Nephron progenitor cell (in vitro differentiated cells): ENCODE data around the gene CHRNA4.
A peak's percentile ranks its signal among the peaks of the same experiment; 100 is the strongest.

Source experiments
- DNase-seq: peaks from one replicate; pipeline ENCODE4 v3.0.0; 2021
- H3K27ac Mint-ChIP-seq: 2 replicates; pipeline ENCODE4 v1.8.0; 2021; ENCODE audit warnings: mild to moderate bottlenecking, moderate library complexity, mixed read lengths
- H3K27me3 Mint-ChIP-seq: 2 replicates; pipeline ENCODE4 v1.8.0; 2021; ENCODE audit warnings: mild to moderate bottlenecking, low read depth, mixed read lengths; ENCODE audit not compliant: poor library complexity
- H3K36me3 Mint-ChIP-seq: 2 replicates; pipeline ENCODE4 v1.8.0; 2021; ENCODE audit warnings: low read depth, mixed read lengths
- H3K4me1 Mint-ChIP-seq: 2 replicates; pipeline ENCODE4 v1.8.0; 2021; ENCODE audit warnings: mixed read lengths
- H3K4me3 Mint-ChIP-seq: 2 replicates; pipeline ENCODE4 v1.8.0; 2021; ENCODE audit warnings: mild to moderate bottlenecking, moderate library complexity, mixed read lengths
- H3K9me3 Mint-ChIP-seq: 2 replicates; pipeline ENCODE4 v1.8.0; 2021; ENCODE audit warnings: mild to moderate bottlenecking, moderate library complexity, mixed read lengths
- CTCF ChIP-seq: fragments of 200-600 bp; sonication (generic); IDR thresholded peaks from 2 replicates; pipeline ENCODE4 v1.5.0; 2021; ENCODE audit warnings: antibody characterized with exemption

CHRNA4 gene

GRCh38 chr20:63330084-63330760 is 30.9 kb downstream of the CHRNA4 start:
- Mint-ChIP-seq H3K9me3 (peaks cover 20% of the 10 kb centered on the region), H3K4me1 (peaks cover 27% of the 10 kb centered on the region), H3K36me3 (peaks cover 6% of the 10 kb centered on the region), H3K27ac (peak overlapping the region; percentile 90), H3K27me3 (peaks cover 9% of the 10 kb centered on the region), H3K4me3 (no peak overlapping the region)
- no peak for DNase-seq
- TF ChIP-seq CTCF: no peak

- Mint-ChIP-seq H3K36me3 (peaks cover 6% of the 10 kb centered on the region), H3K9me3 (peaks cover 20% of the 10 kb centered on the region), H3K27me3 (peaks cover 11% of the 10 kb centered on the region), H3K4me3 (no peak overlapping the region), H3K4me1 (peaks cover 27% of the 10 kb centered on the region), H3K27ac (peak overlapping the region; percentile 90)
- TF ChIP-seq CTCF: no peak
- no peak for DNase-seq
Observed at GRCh38 chr20:63329331-63330083, 31.6 kb downstream of the CHRNA4 start.

GRCh38 chr20:63328718-63329275 is 32.4 kb downstream of the CHRNA4 start:
- Mint-ChIP-seq H3K27ac (no peak overlapping the region), H3K4me3 (no peak overlapping the region), H3K9me3 (peaks cover 16% of the 10 kb centered on the region), H3K27me3 (peaks cover 18% of the 10 kb centered on the region), H3K4me1 (peaks cover 23% of the 10 kb centered on the region), H3K36me3 (peaks cover 6% of the 10 kb centered on the region)
- no peak for TF ChIP-seq CTCF
- DNase-seq: no peak

- peaks cover 6% of the 10 kb centered on the region for H3K36me3 Mint-ChIP-seq
- H3K4me1 Mint-ChIP-seq: peaks cover 23% of the 10 kb centered on the region
- no peak for TF ChIP-seq CTCF
- H3K27ac Mint-ChIP-seq: no peak overlapping the region
- no peak overlapping the region for H3K4me3 Mint-ChIP-seq
- peaks cover 10% of the 10 kb centered on the region for H3K9me3 Mint-ChIP-seq
- H3K27me3 Mint-ChIP-seq: peaks cover 20% of the 10 kb centered on the region
- DNase-seq: no peak
Observed at GRCh38 chr20:63328026-63328700, 33.0 kb downstream of the CHRNA4 start.

- no peak for TF ChIP-seq CTCF
- H3K4me3 Mint-ChIP-seq: no peak overlapping the region
- H3K4me1 Mint-ChIP-seq: peaks cover 27% of the 10 kb centered on the region
- peaks cover 6% of the 10 kb centered on the region for H3K36me3 Mint-ChIP-seq
- H3K9me3 Mint-ChIP-seq: peaks cover 10% of the 10 kb centered on the region
- H3K27me3 Mint-ChIP-seq: peaks cover 27% of the 10 kb centered on the region
- H3K27ac Mint-ChIP-seq: no peak overlapping the region
- DNase-seq: no peak
Observed at GRCh38 chr20:63327231-63327745, 33.9 kb downstream of the CHRNA4 start.
